LNCAP (cell line): ENCODE results near the gene KRT81.

Source experiments
- TF ChIP-seq, protein P1 (sequence below): fragments of 450-650 bp; IDR thresholded peaks from 2 replicates; pipeline ENCODE4 v1.5.1; 2017; ENCODE audit warnings: mild to moderate bottlenecking

KRT81 gene

DNA sequence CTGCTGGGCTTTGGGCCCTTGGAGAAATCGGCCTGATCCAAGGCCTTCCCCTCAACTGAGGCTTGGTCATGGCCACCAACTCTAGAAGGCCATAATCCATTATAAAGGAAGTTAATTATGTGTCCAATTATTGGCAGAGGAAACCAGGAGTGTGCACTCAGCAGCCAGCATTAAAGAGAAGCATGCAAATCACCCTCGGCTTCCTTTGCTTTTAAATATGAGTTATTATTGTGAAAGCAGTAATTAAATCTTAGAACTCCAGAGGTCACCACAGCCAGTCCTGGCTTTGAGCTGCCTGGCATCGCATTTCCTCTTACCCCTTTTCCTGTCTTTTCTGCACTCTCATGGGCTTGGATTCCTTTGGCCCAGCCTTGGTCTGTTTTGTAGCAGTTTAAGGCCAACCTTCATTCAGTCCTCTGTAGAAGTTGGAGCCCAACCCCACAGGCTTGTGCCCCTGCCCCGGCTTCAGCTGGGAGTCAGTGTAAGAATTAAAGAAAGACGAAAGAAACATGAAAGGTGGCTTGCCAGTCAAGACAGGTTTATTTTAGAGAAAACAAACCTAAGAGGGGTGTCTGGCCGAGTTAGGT, 31.6 kb downstream of the KRT81 start:
- TF ChIP-seq, protein P1, sequence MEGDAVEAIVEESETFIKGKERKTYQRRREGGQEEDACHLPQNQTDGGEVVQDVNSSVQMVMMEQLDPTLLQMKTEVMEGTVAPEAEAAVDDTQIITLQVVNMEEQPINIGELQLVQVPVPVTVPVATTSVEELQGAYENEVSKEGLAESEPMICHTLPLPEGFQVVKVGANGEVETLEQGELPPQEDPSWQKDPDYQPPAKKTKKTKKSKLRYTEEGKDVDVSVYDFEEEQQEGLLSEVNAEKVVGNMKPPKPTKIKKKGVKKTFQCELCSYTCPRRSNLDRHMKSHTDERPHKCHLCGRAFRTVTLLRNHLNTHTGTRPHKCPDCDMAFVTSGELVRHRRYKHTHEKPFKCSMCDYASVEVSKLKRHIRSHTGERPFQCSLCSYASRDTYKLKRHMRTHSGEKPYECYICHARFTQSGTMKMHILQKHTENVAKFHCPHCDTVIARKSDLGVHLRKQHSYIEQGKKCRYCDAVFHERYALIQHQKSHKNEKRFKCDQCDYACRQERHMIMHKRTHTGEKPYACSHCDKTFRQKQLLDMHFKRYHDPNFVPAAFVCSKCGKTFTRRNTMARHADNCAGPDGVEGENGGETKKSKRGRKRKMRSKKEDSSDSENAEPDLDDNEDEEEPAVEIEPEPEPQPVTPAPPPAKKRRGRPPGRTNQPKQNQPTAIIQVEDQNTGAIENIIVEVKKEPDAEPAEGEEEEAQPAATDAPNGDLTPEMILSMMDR = no peak

GRCh38 chr12:52258335-52258901, 32.9 kb downstream of the KRT81 start:
- TF ChIP-seq, protein P1 = no peak

DNA sequence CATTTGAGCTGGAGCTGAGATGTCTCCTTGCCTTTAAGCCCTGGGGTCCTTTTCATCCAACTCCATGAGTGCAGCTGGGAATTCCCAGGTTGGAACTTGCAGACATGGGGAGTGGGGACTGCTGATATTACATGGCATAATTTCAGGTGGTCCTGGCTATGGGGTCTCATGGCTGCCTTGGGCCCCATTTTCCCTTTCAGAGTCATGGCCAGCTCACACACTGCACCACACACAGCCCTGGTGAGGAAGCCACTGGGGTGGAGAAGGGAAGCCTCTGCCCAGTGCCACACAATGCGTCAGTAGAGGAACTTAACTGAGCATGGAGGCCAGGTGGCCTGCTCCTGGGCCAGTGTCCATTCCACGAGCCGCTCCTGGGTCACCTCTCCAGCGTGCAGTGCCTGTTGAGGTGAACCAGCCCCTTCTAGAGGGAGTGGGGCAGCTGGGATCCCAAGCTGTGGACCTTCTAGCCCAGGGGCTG, 34.2 kb downstream of the KRT81 start:
- TF ChIP-seq, protein P1 = no peak

DNA sequence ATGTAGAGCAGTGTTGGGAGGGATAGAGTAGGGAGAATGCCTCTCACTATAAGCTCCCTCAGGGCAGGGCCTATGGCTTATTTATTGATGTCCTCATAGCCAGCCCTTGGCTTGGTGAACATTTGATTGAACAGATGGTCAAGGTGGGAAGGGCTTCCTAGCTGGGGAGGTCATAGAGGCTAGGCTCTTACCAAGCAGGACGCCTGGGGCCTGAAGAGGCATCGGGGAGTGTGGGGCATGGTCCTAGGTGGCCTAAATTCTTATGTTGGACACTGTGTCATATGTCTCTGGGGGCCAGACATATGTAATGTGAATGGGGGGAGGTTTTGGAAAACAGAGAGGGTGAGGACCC, 34.8 kb downstream of the KRT81 start:
- TF ChIP-seq, protein P1 = no peak

GRCh38 chr12:52255926-52256583, 35.3 kb downstream of the KRT81 start:
- TF ChIP-seq, protein P1 = no peak

DNA sequence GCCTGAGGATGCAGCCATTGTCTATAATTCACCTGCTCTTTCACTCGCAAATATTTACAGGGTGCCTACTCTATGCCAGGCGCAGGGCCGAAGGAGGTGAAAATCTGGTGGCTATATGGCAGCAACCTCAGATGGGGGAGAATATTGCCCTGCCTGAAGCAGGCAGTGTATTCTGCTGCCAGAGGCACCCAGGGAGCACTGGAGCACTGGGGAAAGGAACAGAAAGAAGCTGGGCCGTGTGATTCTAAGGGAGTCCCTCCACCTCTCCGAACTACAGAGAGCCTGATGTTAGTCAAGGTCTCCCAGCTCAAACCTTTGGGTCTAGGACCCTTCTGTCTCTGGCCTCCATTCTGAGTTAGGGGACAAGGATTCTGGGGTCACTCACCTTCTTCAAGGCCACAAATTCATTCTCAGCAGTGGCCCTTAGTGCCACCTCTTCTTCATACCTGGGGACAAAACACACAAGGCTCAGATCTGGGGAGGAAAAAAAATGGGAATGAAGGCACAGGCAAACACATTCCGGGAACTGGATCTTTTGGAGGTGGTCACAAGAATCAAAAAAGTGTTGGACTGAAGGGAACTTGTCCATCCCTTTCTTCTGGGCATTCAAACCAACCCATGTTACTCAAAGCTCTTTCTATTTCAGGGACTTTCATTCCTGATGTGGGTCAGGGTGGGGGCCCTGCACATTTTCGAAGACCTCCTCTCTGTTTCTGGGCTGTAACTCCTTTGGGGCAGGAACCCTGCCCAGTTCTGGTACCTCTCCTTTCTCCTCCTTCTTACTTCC, 36.2 kb downstream of the KRT81 start:
- TF ChIP-seq, protein P1 = no peak

DNA sequence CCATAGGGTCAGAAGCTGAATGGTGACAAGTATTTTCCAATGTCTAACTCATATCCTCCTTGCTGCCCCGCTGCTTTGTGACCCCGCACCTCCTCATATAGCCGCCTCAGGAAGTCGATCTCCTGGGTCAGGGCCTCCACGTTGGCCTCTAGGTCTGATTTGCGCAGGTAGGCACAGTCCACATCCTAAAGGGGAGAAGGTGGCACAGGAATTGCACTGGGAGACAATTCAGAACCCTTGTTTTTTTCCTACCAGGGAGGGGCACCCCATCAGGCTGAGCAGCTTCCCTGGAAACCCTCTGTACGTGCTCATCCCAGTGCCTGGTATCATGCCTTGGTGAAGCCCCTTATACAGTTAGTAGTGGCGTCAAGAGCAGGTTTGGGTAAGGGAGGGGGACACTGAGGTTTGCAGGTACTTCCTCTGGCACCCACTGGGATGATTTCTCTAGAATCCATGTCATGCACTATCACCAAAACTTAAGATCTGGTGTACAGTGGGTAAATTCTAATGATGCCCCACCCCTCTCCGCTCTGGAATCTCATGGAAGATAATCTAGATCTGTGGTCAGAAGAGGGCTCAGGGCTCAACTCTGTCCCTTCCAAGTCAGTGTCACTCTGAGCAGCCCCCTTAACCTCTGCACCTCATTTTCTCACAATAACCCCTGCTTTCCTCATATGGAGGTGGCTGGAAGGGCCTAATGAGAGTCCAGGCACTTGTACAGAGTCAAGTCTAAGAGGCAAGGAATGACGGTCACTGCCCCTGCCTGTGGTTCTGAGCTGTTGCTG, 37.0 kb downstream of the KRT81 start:
- TF ChIP-seq, protein P1 = no peak
